Panc1 (cell line): ENCODE data around the gene PMAIP1. TPM values are rescaled to one million over a fixed set of nuclear protein-coding genes. Genes with fewer than 3 reads are reported as not detected.

Source experiments
- ATAC-seq: fragments of 200-7000 bp; cut with Tn5 transposase; 2 replicates; pipeline ENCODE4 v1.9.1; 2020; ENCODE audit warnings: mild to moderate bottlenecking, moderate library complexity
- BruUV-seq: library from RNA; stranded (reverse); fragments of 400-500 nt; replicated peaks from 2 replicates; lab custom pipeline; 2021; lab: Mats Ljungman, UMichigan
- CTCF ChIA-PET: fragments of 300-600 bp; sonication (Branson Sonifier 250); formaldehyde crosslinking; loops from one replicate; lab custom pipeline; 2022; ENCODE audit warnings: antibody characterized with exemption; lab: Charles Lee
- POLR2A ChIA-PET: fragments of 300-600 bp; sonication (Branson Sonifier 250); formaldehyde crosslinking; loops from one replicate; lab custom pipeline; 2022; ENCODE audit warnings: antibody characterized with exemption; lab: Charles Lee
- DNase-seq: peaks from one replicate; pipeline ENCODE4 v3.0.0-alpha.2; 2010; ENCODE audit warnings: low read depth, low spot score
- H3K27ac ChIP-seq: 2 replicates; pipeline ENCODE4 v1.5.1; 2011; ENCODE audit warnings: mild to moderate bottlenecking, low read length, inconsistent platforms
- H3K27me3 ChIP-seq: fragments of 200-500 bp; sonication (Bioruptor generic); 2 replicates; pipeline ENCODE4 v1.6.0; 2014; ENCODE audit warnings: low read length, inconsistent platforms; ENCODE audit not compliant: control insufficient read depth, insufficient read depth
- H3K36me3 ChIP-seq: fragments of 200-500 bp; sonication (Bioruptor generic); 2 replicates; pipeline ENCODE4 v1.5.1; 2014; ENCODE audit warnings: inconsistent platforms, mild to moderate bottlenecking, low read length, moderate library complexity; ENCODE audit not compliant: control insufficient read depth, insufficient read depth
- H3K4me1 ChIP-seq: 2 replicates; pipeline ENCODE4 v1.5.1; 2011; ENCODE audit warnings: inconsistent platforms, mild to moderate bottlenecking, low read length, moderate library complexity; ENCODE audit not compliant: control insufficient read depth, insufficient read depth
- H3K4me3 ChIP-seq, 2 experiments: 2 replicates each; pipeline ENCODE4 v1.5.1; 2011 to 2012; ENCODE audit warnings: low read depth in 2 of 2, low read length in 2 of 2, mild to moderate bottlenecking in 2 of 2, inconsistent platforms in 1 of 2, moderate library complexity in 1 of 2
- H3K9me3 ChIP-seq: fragments of 200-500 bp; sonication (Bioruptor generic); 2 replicates; pipeline ENCODE4 v1.5.1; 2014; ENCODE audit warnings: low read depth, mild to moderate bottlenecking, inconsistent platforms, low read length, moderate library complexity; ENCODE audit not compliant: control insufficient read depth, insufficient read depth
- POLR2AphosphoS5 ChIP-seq: IDR thresholded peaks from 2 replicates; pipeline ENCODE4 v1.6.1; 2012; ENCODE audit warnings: mild to moderate bottlenecking, low read depth, low read length, moderate library complexity
- SIN3A ChIP-seq: IDR thresholded peaks from 2 replicates; pipeline ENCODE4 v1.6.1; 2012; ENCODE audit warnings: low read depth, mild to moderate bottlenecking, low read length, moderate library complexity, borderline replicate concordance; ENCODE audit not compliant: insufficient read depth
- TCF7L2 ChIP-seq: IDR thresholded peaks from 2 replicates; pipeline ENCODE4 v1.6.1; 2011; ENCODE audit warnings: mild to moderate bottlenecking, low read depth, low read length, inconsistent platforms
- in situ Hi-C: cut with HindIII; loops from 2 replicates; pipeline ENCODE4 v1.10.0; 2016; ENCODE audit warnings: low sequenced_read_pairs, low pct_unique_long_range_greater_than_20kb
- intact Hi-C: fragments of 100-400 bp; cut with micrococcal nuclease; formaldehyde crosslinking; loops from one replicate; pipeline ENCODE4 v1.10.0; 2022; ENCODE audit not compliant: unreplicated experiment
- total RNA-seq: library from RNA; stranded (reverse); gene quantifications from one replicate; pipeline ENCODE4 v1.2.1, GENCODE V29; 2021; ENCODE audit not compliant: unreplicated experiment
- TF ChIP-seq, protein P1 (sequence below): fragments of 450-650 bp; IDR thresholded peaks from 2 replicates; pipeline ENCODE4 v1.5.1; 2017; ENCODE audit warnings: mild to moderate bottlenecking
- TF ChIP-seq, protein P2 (sequence below), 2 experiments: IDR thresholded peaks; 2 replicates each; pipeline ENCODE4 v1.6.1; 2011 to 2012; ENCODE audit warnings: low read depth in 2 of 2, control low read depth in 1 of 2, low read length in 1 of 2, mild to moderate bottlenecking in 1 of 2, moderate library complexity in 1 of 2; ENCODE audit not compliant: insufficient read depth in 1 of 2

PMAIP1 gene
- total RNA-seq, 1 experiment from 2014 or later, result 7.7 TPM

DNA sequence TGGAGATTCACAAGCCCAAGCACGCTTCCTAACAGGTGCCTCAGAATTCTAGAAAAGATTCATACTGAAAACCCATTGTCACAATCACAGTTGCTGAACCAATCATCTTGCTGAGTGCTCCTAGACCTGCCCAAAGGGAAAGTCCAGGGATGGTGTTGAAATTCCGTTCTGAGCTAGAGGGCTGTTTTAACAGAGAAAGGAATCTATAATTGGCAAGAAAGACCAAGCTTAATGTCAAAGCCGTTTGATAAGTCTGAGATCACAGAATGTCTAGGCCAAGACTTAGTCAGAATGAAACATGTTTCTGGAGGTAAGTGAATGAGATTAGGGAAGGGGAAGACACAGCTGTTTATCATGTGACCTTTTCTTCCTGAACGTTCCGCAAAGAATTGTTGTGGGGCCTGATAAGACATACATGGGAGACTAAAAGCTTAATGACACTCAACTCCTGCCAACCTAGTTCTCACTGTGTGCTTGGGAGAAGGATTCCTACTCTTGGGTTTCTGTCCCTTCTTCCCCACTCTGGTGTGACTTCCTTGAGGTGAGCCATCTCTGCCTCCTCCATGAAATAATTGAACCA is 27.5 kb downstream of the PMAIP1 start:
- DNase-seq (no peak), ATAC-seq (no peak)
- Histone ChIP-seq H3K27ac (no peak overlapping the region), H3K4me3 (no peak overlapping the region), H3K27me3 (no peaks in the 10 kb centered on the region), H3K4me1 (no peaks in the 10 kb centered on the region), H3K9me3 (no peaks in the 10 kb centered on the region), H3K36me3 (no peaks in the 10 kb centered on the region)
- POLR2A ChIA-PET, result no interaction called here
- in situ Hi-C loops, result no loop called here
- TF ChIP-seq, protein P1, sequence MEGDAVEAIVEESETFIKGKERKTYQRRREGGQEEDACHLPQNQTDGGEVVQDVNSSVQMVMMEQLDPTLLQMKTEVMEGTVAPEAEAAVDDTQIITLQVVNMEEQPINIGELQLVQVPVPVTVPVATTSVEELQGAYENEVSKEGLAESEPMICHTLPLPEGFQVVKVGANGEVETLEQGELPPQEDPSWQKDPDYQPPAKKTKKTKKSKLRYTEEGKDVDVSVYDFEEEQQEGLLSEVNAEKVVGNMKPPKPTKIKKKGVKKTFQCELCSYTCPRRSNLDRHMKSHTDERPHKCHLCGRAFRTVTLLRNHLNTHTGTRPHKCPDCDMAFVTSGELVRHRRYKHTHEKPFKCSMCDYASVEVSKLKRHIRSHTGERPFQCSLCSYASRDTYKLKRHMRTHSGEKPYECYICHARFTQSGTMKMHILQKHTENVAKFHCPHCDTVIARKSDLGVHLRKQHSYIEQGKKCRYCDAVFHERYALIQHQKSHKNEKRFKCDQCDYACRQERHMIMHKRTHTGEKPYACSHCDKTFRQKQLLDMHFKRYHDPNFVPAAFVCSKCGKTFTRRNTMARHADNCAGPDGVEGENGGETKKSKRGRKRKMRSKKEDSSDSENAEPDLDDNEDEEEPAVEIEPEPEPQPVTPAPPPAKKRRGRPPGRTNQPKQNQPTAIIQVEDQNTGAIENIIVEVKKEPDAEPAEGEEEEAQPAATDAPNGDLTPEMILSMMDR, result no peak
- TF ChIP-seq SIN3A (no peak), POLR2AphosphoS5 (no peak), TCF7L2 (no peak)
- TF ChIP-seq, protein P2, sequence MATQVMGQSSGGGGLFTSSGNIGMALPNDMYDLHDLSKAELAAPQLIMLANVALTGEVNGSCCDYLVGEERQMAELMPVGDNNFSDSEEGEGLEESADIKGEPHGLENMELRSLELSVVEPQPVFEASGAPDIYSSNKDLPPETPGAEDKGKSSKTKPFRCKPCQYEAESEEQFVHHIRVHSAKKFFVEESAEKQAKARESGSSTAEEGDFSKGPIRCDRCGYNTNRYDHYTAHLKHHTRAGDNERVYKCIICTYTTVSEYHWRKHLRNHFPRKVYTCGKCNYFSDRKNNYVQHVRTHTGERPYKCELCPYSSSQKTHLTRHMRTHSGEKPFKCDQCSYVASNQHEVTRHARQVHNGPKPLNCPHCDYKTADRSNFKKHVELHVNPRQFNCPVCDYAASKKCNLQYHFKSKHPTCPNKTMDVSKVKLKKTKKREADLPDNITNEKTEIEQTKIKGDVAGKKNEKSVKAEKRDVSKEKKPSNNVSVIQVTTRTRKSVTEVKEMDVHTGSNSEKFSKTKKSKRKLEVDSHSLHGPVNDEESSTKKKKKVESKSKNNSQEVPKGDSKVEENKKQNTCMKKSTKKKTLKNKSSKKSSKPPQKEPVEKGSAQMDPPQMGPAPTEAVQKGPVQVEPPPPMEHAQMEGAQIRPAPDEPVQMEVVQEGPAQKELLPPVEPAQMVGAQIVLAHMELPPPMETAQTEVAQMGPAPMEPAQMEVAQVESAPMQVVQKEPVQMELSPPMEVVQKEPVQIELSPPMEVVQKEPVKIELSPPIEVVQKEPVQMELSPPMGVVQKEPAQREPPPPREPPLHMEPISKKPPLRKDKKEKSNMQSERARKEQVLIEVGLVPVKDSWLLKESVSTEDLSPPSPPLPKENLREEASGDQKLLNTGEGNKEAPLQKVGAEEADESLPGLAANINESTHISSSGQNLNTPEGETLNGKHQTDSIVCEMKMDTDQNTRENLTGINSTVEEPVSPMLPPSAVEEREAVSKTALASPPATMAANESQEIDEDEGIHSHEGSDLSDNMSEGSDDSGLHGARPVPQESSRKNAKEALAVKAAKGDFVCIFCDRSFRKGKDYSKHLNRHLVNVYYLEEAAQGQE (IDR thresholded peaks at IDR 0.05; ENCODE audit: insufficient read depth in 1 of 2, low read depth in 2 of 2, low read length in 1 of 2), result no peak
- intact Hi-C loops, result no loop called here
- BruUV-seq, result no TSS peak
- CTCF ChIA-PET, result no interaction called here

DNA sequence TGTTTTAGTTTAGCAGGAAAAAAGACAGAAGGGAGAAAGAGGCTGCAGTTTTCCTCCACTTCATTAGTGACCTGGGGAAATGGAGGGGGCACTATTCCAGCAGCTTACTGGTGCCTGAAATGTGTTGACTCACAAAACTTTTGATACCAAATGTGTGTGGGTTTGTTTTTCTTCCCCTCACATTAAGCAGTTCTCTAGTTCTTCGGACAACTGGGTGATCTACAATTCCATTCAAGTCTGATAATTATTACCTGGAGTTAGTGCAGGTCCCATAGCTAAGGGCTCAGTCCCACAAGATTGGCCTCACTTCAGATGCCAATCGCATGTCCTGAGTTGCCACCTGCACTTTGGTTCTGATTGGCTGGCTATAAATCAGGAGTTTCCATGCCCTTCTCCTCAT is 28.4 kb downstream of the PMAIP1 start:
- Histone ChIP-seq H3K4me3 (no peak overlapping the region), H3K4me1 (no peaks in the 10 kb centered on the region), H3K9me3 (no peaks in the 10 kb centered on the region), H3K27me3 (no peaks in the 10 kb centered on the region), H3K27ac (no peak overlapping the region), H3K36me3 (no peaks in the 10 kb centered on the region)
- no peak for DNase-seq
- no TSS peak for BruUV-seq
- TF ChIP-seq SIN3A (no peak), TCF7L2 (no peak), POLR2AphosphoS5 (no peak)
- TF ChIP-seq, protein P2 (IDR thresholded peaks at IDR 0.05; ENCODE audit: insufficient read depth in 1 of 2, low read depth in 2 of 2, low read length in 1 of 2), result no peak
- TF ChIP-seq, protein P1, result no peak
- no peak for ATAC-seq
- CTCF ChIA-PET, result no interaction called here
- POLR2A ChIA-PET, result no interaction called here
- in situ Hi-C loops (no loop called here), intact Hi-C loops (no loop called here)
